Measurements from ENCODE around the gene ABCD3.
"Not testable (repeated sequence)": the region's sequence is repeated elsewhere in the genome, so short reads cannot be mapped to it uniquely, and the experiment has no call there.

Gene ABCD3

GRCh38 chr1:94417978-94418663, at the start of gene ABCD3 (continued):
- peak; percentile 49; the same call in 1 of the 2 replicates for TF ChIP-seq ZBTB44 (tag by site-specific recombination; IDR thresholded peaks at IDR 0.05)
- TF ChIP-seq ZNF2 (tag by site-specific recombination; IDR thresholded peaks at IDR 0.05), result no peak; the same call in none of the 2 replicates
- TF ChIP-seq ZNF221 (tag by site-specific recombination; IDR thresholded peaks at IDR 0.05; ENCODE audit: borderline replicate concordance), result no peak
- TF ChIP-seq ZNF561 (tag by site-specific recombination; IDR thresholded peaks at IDR 0.05; ENCODE audit: borderline replicate concordance), result peak; percentile 67; the same call in 1 of the 2 replicates
- no peak for TF ChIP-seq ZNF404 (tag by site-specific recombination; IDR thresholded peaks at IDR 0.05)
- TF ChIP-seq YY2 (tag by site-specific recombination; IDR thresholded peaks at IDR 0.05), result peak; percentile 67
- TF ChIP-seq ZNF645 (tag by site-specific recombination; IDR thresholded peaks at IDR 0.05), result no peak
- TF ChIP-seq YY1 (tag by site-specific recombination; IDR thresholded peaks at IDR 0.05), result peak; percentile 78
- no peak for TF ChIP-seq ZNF174 (tag by site-specific recombination; IDR thresholded peaks at IDR 0.05)
- peak; percentile 67; the same call in 1 of the 2 replicates for TF ChIP-seq ZBTB6 (tag by site-specific recombination; IDR thresholded peaks at IDR 0.05)
- peak; percentile 54 for TF ChIP-seq KLF17 (tag by site-specific recombination; IDR thresholded peaks at IDR 0.05)
- TF ChIP-seq ZNF223 (tag by site-specific recombination; IDR thresholded peaks at IDR 0.05), result no peak
- TF ChIP-seq MZF1 (tag by site-specific recombination; IDR thresholded peaks at IDR 0.05; ENCODE audit: borderline replicate concordance), result no peak
- TF ChIP-seq PRDM6 (tag by site-specific recombination; IDR thresholded peaks at IDR 0.05), result no peak
- TF ChIP-seq ZBTB20 (tag by site-specific recombination; IDR thresholded peaks at IDR 0.05), result peak; percentile 49; the same call in 1 of the 2 replicates
- TF ChIP-seq ZIC2 (tag by site-specific recombination; IDR thresholded peaks at IDR 0.05), result peak; percentile 64
- peak; percentile 45 for TF ChIP-seq GLIS2 (tag by site-specific recombination; IDR thresholded peaks at IDR 0.05)
- TF ChIP-seq ZBTB1 (tag by site-specific recombination; IDR thresholded peaks at IDR 0.05), result no peak; the same call in 1 of the 2 replicates
- TF ChIP-seq SP7 (tag by site-specific recombination; IDR thresholded peaks at IDR 0.05), result peak; percentile 85

- H3K4me1 ChIP-seq (ENCODE audit: control insufficient read depth, insufficient read depth, low read length); CTCF ChIA-PET; H3K36me3 ChIP-seq (ENCODE audit: control insufficient read depth in 2 of 2, insufficient read depth in 1 of 2, low read length in 2 of 2); H3K4me3 ChIP-seq (ENCODE audit: low read depth, low read length); H3K9me3 ChIP-seq (ENCODE audit: control insufficient read depth, insufficient read depth, low read depth, low read length); H3K27ac ChIP-seq (ENCODE audit: extremely low read depth, low read depth, low read length); POLR2A ChIA-PET: not testable (repeated sequence)
Measured at GRCh38 chr1:94372771-94373170, 45.4 kb upstream of the ABCD3 start.

- POLR2A ChIA-PET; H3K4me3 ChIP-seq (ENCODE audit: low read depth, low read length); H3K9me3 ChIP-seq (ENCODE audit: control insufficient read depth, insufficient read depth, low read depth, low read length); H3K36me3 ChIP-seq (ENCODE audit: control insufficient read depth in 2 of 2, insufficient read depth in 1 of 2, low read length in 2 of 2); H3K27ac ChIP-seq (ENCODE audit: extremely low read depth, low read depth, low read length); CTCF ChIA-PET; H3K4me1 ChIP-seq (ENCODE audit: control insufficient read depth, insufficient read depth, low read length): not testable (repeated sequence)
Measured at GRCh38 chr1:94373311-94373710, 44.9 kb upstream of the ABCD3 start.

- H3K4me3 ChIP-seq (ENCODE audit: low read depth, low read length); H3K36me3 ChIP-seq (ENCODE audit: control insufficient read depth in 2 of 2, insufficient read depth in 1 of 2, low read length in 2 of 2); CTCF ChIA-PET; POLR2A ChIA-PET; H3K9me3 ChIP-seq (ENCODE audit: control insufficient read depth, insufficient read depth, low read depth, low read length); H3K27ac ChIP-seq (ENCODE audit: extremely low read depth, low read depth, low read length); H3K4me1 ChIP-seq (ENCODE audit: control insufficient read depth, insufficient read depth, low read length): not testable (repeated sequence)
Measured at GRCh38 chr1:94375666-94376065, 42.5 kb upstream of the ABCD3 start.

GRCh38 chr1:94378493-94378892, 39.7 kb upstream of the ABCD3 start:
- POLR2A ChIA-PET; H3K9me3 ChIP-seq (ENCODE audit: control insufficient read depth, insufficient read depth, low read depth, low read length); H3K36me3 ChIP-seq (ENCODE audit: control insufficient read depth in 2 of 2, insufficient read depth in 1 of 2, low read length in 2 of 2); H3K27ac ChIP-seq (ENCODE audit: extremely low read depth, low read depth, low read length); H3K4me3 ChIP-seq (ENCODE audit: low read depth, low read length); H3K4me1 ChIP-seq (ENCODE audit: control insufficient read depth, insufficient read depth, low read length): not testable (repeated sequence)
- CTCF ChIA-PET, result interaction anchor here (0.6 to 1.0 kb wide), 4 partner anchors 19 to 434 kb away, joined by 3 read pairs; no protein-coding TSS in a partner anchor
